H1 (cell line): ENCODE results near the gene CCT6B. TPM values are rescaled to one million over a fixed set of nuclear protein-coding genes. Genes with fewer than 3 reads are reported as not detected.

ENCODE experiments used
- CEBPB ChIP-seq: IDR thresholded peaks from 2 replicates; pipeline ENCODE4 v1.6.1; 2012; ENCODE audit warnings: low read depth, low read length
- NRF1 ChIP-seq: IDR thresholded peaks from 2 replicates; pipeline ENCODE4 v1.6.1; 2011; ENCODE audit warnings: mild to moderate bottlenecking, low read depth, low read length, improper control_type of control experiment
- RFX5 ChIP-seq: IDR thresholded peaks from 2 replicates; pipeline ENCODE4 v1.6.1; 2011; ENCODE audit warnings: low read depth, low read length, improper control_type of control experiment, borderline replicate concordance
- RXRA ChIP-seq: IDR thresholded peaks from 2 replicates; pipeline ENCODE4 v1.6.1; 2011; ENCODE audit warnings: low read depth, mild to moderate bottlenecking, low read length, moderate library complexity; ENCODE audit not compliant: insufficient read depth
- SP2 ChIP-seq: IDR thresholded peaks from 2 replicates; pipeline ENCODE4 v1.6.1; 2012; ENCODE audit warnings: mild to moderate bottlenecking, low read length, inconsistent platforms
- SP4 ChIP-seq: IDR thresholded peaks from 2 replicates; pipeline ENCODE4 v1.6.1; 2012; ENCODE audit warnings: low read length, inconsistent platforms
- TAF7 ChIP-seq: optimal IDR thresholded peaks from 2 replicates; pipeline ENCODE3; 2011; ENCODE audit warnings: low read depth, mild to moderate bottlenecking, inconsistent platforms, low read length, moderate library complexity, borderline replicate concordance
- ZNF274 ChIP-seq: IDR thresholded peaks from 2 replicates; pipeline ENCODE4 v1.7.0; 2012; ENCODE audit warnings: low read length, borderline replicate concordance; ENCODE audit errors: extremely low read depth
- polyA plus RNA-seq, 7 experiments: library from polyadenylated mRNA; depleted of rRNA in 3 of 7; stranded (reverse) in 5 of 7; unstranded in 2 of 7; fragments of >200 nt in 5 of 7; fragments of 200-250 nt in 2 of 7; gene quantifications; 1 replicate in 5 of 7; 2 replicates in 1 of 7; 4 replicates in 1 of 7; pipeline versions ENCODE4 v1.2.1 to v1.2.3, GENCODE V29; 2011 to 2013; ENCODE audit warnings: missing spikeins in 2 of 7, mixed read lengths in 2 of 7
- total RNA-seq: library from RNA; stranded (reverse); fragmentation: NEBNext Ultra II Directional; extraction: Animal tissue kit (Norgen Biotek cat#: 25700); gene quantifications from 2 replicates; pipeline ENCODE4 v1.2.1, GENCODE V29; 2021
- TF ChIP-seq, protein P1 (sequence below): IDR thresholded peaks from 2 replicates; pipeline ENCODE4 v1.6.1; 2012; ENCODE audit warnings: low read length, inconsistent platforms

The CCT6B gene
- total and polyA plus RNA-seq, 2 of the 8 experiments (the other 6 are each of a cell fraction or from before 2014, with no cell fraction given) = 0.67 to 1.3 TPM

DNA sequence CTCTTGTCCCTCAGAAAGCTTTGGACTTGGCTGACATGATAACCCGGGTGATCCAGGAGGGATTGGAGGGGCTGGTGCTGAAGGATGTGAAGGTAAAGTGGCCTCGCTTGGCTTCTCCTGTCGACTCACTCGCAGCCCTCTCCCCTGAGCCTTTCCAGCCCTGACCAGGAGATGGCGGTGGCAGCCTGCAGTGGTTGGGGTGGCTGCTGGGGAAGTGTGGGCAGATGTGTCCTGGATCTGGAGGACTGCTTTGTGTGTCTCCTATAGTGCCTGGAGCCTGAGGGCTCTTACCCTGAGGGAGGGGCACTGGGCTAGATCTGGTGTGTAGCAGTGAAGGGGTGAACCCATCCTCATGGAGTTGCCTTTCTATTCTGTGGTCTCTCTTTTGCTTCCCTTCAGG lies 36.9 kb upstream of the CCT6B start (continued):
- TF ChIP-seq, protein P1, sequence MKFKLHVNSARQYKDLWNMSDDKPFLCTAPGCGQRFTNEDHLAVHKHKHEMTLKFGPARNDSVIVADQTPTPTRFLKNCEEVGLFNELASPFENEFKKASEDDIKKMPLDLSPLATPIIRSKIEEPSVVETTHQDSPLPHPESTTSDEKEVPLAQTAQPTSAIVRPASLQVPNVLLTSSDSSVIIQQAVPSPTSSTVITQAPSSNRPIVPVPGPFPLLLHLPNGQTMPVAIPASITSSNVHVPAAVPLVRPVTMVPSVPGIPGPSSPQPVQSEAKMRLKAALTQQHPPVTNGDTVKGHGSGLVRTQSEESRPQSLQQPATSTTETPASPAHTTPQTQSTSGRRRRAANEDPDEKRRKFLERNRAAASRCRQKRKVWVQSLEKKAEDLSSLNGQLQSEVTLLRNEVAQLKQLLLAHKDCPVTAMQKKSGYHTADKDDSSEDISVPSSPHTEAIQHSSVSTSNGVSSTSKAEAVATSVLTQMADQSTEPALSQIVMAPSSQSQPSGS = no peak
- no peak for TF ChIP-seq RXRA
- TF ChIP-seq RFX5 = no peak
- no peak for TF ChIP-seq TAF7
- no peak for TF ChIP-seq SP4
- no peak for TF ChIP-seq SP2
- no peak for TF ChIP-seq CEBPB
- TF ChIP-seq NRF1 = no peak
- no peak for TF ChIP-seq ZNF274
- TF ChIP-seq, all 59 proteins: peak for 5
